HepG2 (cell line): ENCODE data around the gene SLC22A31. TPM values are rescaled to one million over a fixed set of nuclear protein-coding genes. Genes with fewer than 3 reads are reported as not detected.

Experiments
- CHD2 ChIP-seq: IDR thresholded peaks from 2 replicates; pipeline ENCODE4 v1.6.1; 2011; ENCODE audit warnings: low read depth, low read length, improper control_type of control experiment
- KAT8 ChIP-seq: IDR thresholded peaks from 2 replicates; pipeline ENCODE4 v1.6.1; 2016; ENCODE audit warnings: missing genetic modification reagents, missing compliant biosample characterization
- KMT2B ChIP-seq: IDR thresholded peaks from 2 replicates; pipeline ENCODE4 v1.6.1; 2016; ENCODE audit warnings: missing genetic modification reagents, missing compliant biosample characterization
- NFE2 ChIP-seq: sonication (generic); formaldehyde crosslinking; IDR thresholded peaks from 2 replicates; pipeline ENCODE4 v1.4.0; 2020; ENCODE audit warnings: missing genetic modification reagents
- NRL ChIP-seq: sonication (generic); formaldehyde crosslinking; IDR thresholded peaks from 2 replicates; pipeline ENCODE4 v1.5.0; 2020; ENCODE audit warnings: missing genetic modification reagents, mild to moderate bottlenecking, moderate library complexity, borderline replicate concordance
- ONECUT2 ChIP-seq: sonication (generic); formaldehyde crosslinking; IDR thresholded peaks from 2 replicates; pipeline ENCODE4 v1.4.0; 2020; ENCODE audit warnings: missing genetic modification reagents
- PAF1 ChIP-seq: IDR thresholded peaks from 2 replicates; pipeline ENCODE4 v1.6.1; 2016; ENCODE audit warnings: missing genetic modification reagents, missing compliant biosample characterization
- RCOR2 ChIP-seq: IDR thresholded peaks from 2 replicates; pipeline ENCODE4 v1.6.1; 2016; ENCODE audit warnings: missing biosample characterization, missing genetic modification reagents
- ZMYM3 ChIP-seq: sonication (generic); formaldehyde crosslinking; IDR thresholded peaks from 2 replicates; pipeline ENCODE4 v1.5.1; 2020; ENCODE audit warnings: mild to moderate bottlenecking, missing genetic modification reagents
- ZNF24 ChIP-seq: fragments of 450-650 bp; IDR thresholded peaks from 2 replicates; pipeline ENCODE4 v1.6.1; 2017; ENCODE audit warnings: antibody characterized with exemption, mild to moderate bottlenecking
- ZNF431 ChIP-seq: sonication (generic); formaldehyde crosslinking; IDR thresholded peaks from 2 replicates; pipeline ENCODE4 v1.9.0; 2022; ENCODE audit warnings: missing genetic modification reagents, low read depth, mild to moderate bottlenecking, borderline replicate concordance
- ZNF816 ChIP-seq: sonication (generic); formaldehyde crosslinking; IDR thresholded peaks from 2 replicates; pipeline ENCODE4 v1.8.0; 2022; ENCODE audit warnings: missing genetic modification reagents, mild to moderate bottlenecking, borderline replicate concordance
- ZZZ3 ChIP-seq: sonication (generic); formaldehyde crosslinking; IDR thresholded peaks from 2 replicates; pipeline ENCODE4 v1.4.0; 2020; ENCODE audit warnings: missing genetic modification reagents, mild to moderate bottlenecking, borderline replicate concordance
- polyA plus RNA-seq, 8 experiments: library from polyadenylated mRNA; depleted of rRNA in 3 of 8; stranded (reverse) in 7 of 8; unstranded in 1 of 8; fragments of >200 nt; fragmentation: Illumina TruSeq in 4 of 8; extraction: Trizol in 4 of 8; gene quantifications; 2 replicates each; pipeline versions ENCODE4 v1.2.1 to v1.2.3, GENCODE V29; 2011 to 2016; ENCODE audit warnings: low read depth in 4 of 8, missing spikeins in 1 of 8, mixed read lengths in 1 of 8; ENCODE audit not compliant: insufficient read depth in 1 of 8
- total RNA-seq, 5 experiments: library from RNA; depleted of rRNA; stranded (reverse); fragments of >200 nt; fragmentation: Illumina TruSeq; extraction: Trizol; gene quantifications; 2 replicates each; pipeline ENCODE4 v1.2.3, GENCODE V29; 2016; ENCODE audit warnings: low read depth in 1 of 5
- TF ChIP-seq, protein P1 (sequence below): sonication (generic); formaldehyde crosslinking; IDR thresholded peaks from 2 replicates; pipeline ENCODE4 v1.4.0; 2020; ENCODE audit warnings: missing genetic modification reagents
- TF ChIP-seq, protein P2 (sequence below): sonication (generic); formaldehyde crosslinking; IDR thresholded peaks from 2 replicates; pipeline ENCODE4 v1.4.0; 2020; ENCODE audit warnings: mild to moderate bottlenecking, missing genetic modification reagents

The SLC22A31 gene
- total and polyA plus RNA-seq, 2 of the 13 experiments (the other 11 are each of a cell fraction or from before 2014, with no cell fraction given) = 67.3 to 83.3 TPM

DNA sequence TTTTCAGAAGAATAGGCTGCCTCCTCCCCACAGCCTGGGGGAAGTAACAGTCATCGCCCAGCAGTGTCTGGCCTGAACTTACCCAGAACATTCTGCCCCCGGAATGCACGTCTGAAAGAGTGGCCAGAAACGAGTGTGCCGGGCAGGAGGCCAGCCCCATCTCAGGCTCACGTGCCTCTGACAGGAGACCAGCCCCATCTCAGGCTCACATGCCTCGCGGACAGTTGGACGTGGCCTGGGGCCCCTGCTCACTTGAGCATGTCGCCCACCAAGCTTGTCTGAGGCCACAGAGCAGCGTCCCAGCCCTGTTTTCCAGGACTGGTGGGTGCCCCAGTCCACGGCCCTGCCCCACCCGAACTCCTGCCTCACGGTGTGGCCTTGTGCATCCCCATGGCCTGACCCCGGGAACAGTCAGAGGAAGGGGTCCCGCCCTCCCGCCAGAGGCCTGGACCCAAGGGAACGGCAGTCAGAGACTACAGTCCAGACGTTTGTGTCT is 45.1 kb downstream of the SLC22A31 start (continued):
- TF ChIP-seq ZZZ3 (CRISPR knock-in tag) (no peak), ZNF431 (CRISPR knock-in tag) (0 out of 2 replicates have a peak, but pooled peaks have one; percentile 34), ZMYM3 (CRISPR knock-in tag) (no peak), PAF1 (CRISPR knock-in tag) (peak; percentile 90; the same call in 1 of the 2 replicates), ZNF24 (no peak), RCOR2 (CRISPR knock-in tag) (no peak), NRL (no peak; the same call in 1 of the 2 replicates), NFE2 (CRISPR knock-in tag) (no peak), KAT8 (CRISPR knock-in tag) (no peak), CHD2 (no peak), ONECUT2 (no peak), KMT2B (no peak), ZNF816 (no peak)
- TF ChIP-seq, protein P1, sequence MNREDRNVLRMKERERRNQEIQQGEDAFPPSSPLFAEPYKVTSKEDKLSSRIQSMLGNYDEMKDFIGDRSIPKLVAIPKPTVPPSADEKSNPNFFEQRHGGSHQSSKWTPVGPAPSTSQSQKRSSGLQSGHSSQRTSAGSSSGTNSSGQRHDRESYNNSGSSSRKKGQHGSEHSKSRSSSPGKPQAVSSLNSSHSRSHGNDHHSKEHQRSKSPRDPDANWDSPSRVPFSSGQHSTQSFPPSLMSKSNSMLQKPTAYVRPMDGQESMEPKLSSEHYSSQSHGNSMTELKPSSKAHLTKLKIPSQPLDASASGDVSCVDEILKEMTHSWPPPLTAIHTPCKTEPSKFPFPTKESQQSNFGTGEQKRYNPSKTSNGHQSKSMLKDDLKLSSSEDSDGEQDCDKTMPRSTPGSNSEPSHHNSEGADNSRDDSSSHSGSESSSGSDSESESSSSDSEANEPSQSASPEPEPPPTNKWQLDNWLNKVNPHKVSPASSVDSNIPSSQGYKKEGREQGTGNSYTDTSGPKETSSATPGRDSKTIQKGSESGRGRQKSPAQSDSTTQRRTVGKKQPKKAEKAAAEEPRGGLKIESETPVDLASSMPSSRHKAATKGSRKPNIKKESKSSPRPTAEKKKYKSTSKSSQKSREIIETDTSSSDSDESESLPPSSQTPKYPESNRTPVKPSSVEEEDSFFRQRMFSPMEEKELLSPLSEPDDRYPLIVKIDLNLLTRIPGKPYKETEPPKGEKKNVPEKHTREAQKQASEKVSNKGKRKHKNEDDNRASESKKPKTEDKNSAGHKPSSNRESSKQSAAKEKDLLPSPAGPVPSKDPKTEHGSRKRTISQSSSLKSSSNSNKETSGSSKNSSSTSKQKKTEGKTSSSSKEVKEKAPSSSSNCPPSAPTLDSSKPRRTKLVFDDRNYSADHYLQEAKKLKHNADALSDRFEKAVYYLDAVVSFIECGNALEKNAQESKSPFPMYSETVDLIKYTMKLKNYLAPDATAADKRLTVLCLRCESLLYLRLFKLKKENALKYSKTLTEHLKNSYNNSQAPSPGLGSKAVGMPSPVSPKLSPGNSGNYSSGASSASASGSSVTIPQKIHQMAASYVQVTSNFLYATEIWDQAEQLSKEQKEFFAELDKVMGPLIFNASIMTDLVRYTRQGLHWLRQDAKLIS = no peak
- TF ChIP-seq, protein P2, sequence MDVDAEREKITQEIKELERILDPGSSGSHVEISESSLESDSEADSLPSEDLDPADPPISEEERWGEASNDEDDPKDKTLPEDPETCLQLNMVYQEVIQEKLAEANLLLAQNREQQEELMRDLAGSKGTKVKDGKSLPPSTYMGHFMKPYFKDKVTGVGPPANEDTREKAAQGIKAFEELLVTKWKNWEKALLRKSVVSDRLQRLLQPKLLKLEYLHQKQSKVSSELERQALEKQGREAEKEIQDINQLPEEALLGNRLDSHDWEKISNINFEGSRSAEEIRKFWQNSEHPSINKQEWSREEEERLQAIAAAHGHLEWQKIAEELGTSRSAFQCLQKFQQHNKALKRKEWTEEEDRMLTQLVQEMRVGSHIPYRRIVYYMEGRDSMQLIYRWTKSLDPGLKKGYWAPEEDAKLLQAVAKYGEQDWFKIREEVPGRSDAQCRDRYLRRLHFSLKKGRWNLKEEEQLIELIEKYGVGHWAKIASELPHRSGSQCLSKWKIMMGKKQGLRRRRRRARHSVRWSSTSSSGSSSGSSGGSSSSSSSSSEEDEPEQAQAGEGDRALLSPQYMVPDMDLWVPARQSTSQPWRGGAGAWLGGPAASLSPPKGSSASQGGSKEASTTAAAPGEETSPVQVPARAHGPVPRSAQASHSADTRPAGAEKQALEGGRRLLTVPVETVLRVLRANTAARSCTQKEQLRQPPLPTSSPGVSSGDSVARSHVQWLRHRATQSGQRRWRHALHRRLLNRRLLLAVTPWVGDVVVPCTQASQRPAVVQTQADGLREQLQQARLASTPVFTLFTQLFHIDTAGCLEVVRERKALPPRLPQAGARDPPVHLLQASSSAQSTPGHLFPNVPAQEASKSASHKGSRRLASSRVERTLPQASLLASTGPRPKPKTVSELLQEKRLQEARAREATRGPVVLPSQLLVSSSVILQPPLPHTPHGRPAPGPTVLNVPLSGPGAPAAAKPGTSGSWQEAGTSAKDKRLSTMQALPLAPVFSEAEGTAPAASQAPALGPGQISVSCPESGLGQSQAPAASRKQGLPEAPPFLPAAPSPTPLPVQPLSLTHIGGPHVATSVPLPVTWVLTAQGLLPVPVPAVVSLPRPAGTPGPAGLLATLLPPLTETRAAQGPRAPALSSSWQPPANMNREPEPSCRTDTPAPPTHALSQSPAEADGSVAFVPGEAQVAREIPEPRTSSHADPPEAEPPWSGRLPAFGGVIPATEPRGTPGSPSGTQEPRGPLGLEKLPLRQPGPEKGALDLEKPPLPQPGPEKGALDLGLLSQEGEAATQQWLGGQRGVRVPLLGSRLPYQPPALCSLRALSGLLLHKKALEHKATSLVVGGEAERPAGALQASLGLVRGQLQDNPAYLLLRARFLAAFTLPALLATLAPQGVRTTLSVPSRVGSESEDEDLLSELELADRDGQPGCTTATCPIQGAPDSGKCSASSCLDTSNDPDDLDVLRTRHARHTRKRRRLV (CRISPR knock-in tag) = no peak
